ENCODE data around the gene EFHD2.
A peak's percentile ranks its signal among the peaks of the same experiment; 100 is the strongest.
"Not testable (repeated sequence)": the region's sequence is repeated elsewhere in the genome, so short reads cannot be mapped to it uniquely, and the experiment has no call there.

EFHD2 gene

DNA sequence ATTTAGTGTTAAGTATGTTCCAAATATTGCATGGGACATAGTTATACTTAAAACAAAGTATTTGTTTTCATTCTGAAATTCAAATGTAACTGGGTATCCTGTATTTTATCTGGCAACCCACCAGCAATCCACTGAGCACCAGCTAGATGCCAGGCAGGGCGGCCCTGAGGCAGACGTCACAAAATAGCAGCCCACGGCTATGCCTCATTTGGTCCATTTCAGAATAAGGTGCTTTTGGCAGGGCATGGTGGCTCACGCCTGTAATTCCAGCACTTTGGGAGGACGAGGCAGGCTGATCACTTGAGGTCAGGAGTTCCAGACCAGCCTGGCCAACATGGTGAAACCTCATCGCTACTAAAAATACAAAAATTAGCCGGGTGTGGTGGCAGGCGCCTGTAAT is 19.9 kb upstream of the EFHD2 start:
- not testable (repeated sequence) for DNase-seq

DNA sequence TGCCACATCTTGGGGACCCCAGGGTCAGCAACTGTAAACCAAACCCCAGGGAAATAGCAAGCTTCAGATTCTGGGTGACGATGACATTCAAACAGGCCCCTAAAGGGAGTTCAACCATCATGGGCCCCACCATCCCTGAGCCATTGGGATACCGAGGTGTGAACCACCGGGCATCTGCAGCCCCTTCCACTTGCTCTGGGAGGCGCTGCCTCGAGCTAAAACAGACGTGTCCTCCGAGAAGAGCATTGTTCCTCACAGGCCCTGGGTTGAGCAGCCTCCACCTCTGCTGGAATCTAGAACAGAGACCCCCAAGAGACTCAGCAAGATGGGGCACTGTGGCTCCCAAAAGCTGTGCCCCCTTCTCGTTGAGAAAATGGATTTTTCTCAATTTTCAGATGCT is 19.0 kb upstream of the EFHD2 start:
- DNase-seq, result no peak

- no peak for DNase-seq
Observed at GRCh38 chr1:15391366-15391765, 18.3 kb upstream of the EFHD2 start.

- DNase-seq, result no peak
Observed at GRCh38 chr1:15393475-15394257, 16.0 kb upstream of the EFHD2 start.

DNA sequence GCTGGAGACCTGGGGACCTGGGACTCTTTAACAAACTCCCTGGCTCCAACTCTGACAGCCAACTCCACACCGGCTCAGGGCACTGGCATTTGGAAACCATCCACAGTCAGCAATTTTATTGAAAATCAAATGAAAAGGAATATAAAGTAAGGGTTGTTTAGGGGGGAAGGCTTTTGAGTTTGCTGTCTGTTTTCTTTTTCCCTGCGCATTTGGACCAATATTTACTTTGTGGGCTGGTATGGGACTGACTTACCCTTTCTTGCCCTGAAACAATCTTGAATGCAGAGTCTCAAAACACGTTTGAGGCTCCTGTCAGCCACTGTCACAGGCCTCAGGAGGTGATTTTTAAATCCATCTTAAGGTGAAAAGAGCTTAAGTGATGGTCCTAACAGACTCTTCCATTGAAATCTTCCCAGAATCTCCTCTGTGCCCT is 15.4 kb upstream of the EFHD2 start:
- DNase-seq, result no peak

GRCh38 chr1:15397236-15397635 is 12.5 kb upstream of the EFHD2 start:
- DNase-seq, result no peak

DNA sequence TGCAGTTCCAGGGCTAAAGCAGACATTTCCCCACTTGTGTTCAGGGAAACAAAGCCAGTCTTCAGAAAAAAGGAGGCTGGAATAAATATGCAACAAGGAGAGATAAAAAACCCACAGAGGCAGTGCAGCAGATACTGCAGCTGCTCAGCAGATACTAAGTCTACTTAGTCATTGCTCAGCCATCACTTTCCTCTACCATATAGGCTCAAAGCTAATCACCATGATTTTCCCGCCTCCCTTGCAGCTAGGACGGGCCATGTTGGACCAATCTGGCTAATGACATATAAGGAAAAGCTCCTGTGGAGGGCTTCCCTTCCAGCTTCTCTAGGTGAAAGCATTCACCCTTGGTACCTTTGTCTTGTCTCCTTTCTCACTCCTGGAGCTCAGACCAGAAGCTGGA is 10.0 kb upstream of the EFHD2 start:
- DNase-seq, result no peak

DNA sequence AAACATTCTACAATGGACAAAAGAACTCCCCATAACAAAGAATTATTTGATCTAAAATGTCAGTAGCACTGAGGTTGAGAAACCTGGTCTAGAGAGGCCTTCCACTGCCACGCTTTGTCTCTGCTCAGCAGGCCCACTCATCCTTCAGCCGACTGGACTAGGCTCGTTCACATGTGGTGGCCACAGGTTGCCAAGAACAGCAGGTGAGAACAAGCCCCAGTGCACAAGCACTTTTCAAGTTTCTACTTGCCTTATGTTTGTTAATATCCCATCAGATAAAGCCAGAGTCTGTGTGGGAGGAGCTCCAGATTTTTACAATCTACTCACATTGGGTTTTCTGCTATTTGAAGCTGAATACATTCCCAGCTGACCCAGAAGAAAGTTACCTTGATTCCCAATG is 9.1 kb upstream of the EFHD2 start:
- peak; percentile 6 for DNase-seq

DNA sequence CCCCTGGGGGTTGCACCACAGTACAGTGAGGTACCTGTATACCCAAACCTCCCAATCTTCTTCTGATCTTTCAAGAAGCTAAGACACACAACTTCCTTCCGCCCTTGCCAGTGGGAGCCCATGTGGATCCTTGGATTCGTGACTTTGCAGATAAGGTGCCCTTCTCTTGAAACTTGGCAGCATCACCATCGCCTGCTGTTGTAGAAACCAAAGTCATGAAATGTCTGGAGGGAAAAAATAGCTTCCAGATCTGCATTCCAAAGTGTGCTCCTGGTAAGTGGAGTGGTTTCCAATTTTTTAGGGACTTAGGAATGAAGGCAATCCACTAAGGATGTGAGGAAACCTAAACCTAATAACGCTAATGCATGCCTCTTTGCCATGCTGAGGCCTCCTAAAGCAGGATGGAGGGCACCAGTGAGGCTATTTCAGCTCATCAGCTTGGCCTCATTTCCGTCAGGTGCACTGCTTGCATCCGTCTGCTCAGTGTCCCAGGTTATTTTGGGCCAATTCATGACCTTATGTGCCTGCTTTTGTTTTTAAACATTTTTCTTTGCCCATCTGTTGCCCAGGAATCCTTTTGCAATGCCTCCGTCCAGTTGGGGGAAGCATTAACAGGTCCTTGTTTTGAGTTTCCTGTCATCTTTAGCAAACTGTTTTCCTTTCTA is 8.2 kb upstream of the EFHD2 start:
- no peak for DNase-seq

GRCh38 chr1:15402809-15403450 is 6.8 kb upstream of the EFHD2 start:
- DNase-seq, result no peak

DNA sequence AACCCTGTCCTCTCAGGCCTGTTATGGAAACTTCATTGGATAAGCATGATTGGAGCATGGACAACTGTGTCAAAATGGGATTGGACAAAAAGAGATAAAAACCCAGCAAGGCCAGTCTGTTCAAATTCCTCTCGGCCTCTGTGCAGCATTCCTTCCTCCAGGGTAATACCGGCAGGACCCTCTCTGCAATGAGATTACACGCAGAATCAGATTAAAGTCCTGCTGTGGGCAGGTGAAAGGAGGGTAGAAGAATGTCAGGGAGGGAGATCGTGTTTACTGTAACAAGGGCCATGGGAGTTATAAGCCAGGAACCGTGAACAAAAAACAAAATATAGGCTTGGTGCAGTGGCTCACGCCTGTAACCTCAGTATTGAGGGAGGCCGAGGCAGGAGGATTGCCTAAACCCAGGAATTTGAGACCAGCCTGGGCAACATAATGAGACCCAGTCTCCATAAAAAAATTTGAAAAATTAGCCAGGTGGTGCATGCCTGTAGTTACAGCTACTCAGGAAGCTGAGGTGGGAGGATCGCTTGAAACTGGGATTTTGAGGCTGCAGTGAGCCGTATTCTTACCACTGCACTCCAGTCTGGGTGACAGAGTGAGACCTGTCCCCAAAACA is 5.6 kb upstream of the EFHD2 start:
- no peak for DNase-seq

GRCh38 chr1:15405106-15405850 is 4.4 kb upstream of the EFHD2 start:
- DNase-seq, result no peak

GRCh38 chr1:15406614-15407559 is 2.8 kb upstream of the EFHD2 start:
- DNase-seq, result no peak

DNA sequence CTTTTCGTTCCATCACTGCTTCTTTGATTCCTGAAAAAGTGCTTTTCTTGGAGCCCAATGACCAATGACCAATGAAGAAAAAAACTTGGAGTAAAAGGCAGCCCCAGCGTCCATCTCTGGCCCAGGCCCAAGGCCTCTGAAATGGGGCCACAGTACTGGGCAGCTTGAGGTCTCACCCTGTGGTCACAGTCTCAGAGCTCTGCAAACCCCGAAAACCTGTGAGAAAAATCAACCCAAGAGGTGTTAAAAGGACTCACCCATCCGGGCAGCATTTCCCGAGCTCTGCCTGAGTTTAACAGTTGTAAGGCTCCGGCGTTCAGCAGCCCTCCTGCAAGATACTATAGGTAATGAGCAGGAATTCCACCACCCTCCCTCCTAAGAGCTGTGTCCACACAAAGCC is 2.1 kb upstream of the EFHD2 start:
- no peak for DNase-seq

DNA sequence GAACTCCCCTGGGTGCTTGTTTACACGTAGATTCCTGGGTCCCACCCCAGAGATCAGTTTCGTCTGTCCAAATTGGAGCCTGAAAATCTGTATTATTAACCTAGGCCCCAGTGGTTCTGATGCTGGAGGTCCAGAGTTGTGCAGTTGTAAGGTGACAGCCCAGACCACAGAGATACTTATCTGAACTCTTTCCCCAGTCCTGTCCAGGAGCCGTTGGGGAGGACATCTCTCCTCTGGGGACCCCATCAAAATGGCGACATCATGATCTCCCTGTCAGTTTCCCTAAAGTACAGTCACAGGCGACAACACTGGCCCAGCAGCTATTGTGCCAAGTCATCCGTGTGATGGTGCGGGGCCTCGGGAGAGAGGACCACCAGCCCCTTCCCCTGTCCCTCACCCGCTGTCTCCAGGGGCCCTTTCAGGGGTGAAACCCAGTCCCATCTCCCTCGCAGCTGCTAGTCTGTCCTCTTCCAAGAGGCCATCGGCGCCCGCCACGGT is 749 bp upstream of the EFHD2 start:
- no peak for DNase-seq

DNA sequence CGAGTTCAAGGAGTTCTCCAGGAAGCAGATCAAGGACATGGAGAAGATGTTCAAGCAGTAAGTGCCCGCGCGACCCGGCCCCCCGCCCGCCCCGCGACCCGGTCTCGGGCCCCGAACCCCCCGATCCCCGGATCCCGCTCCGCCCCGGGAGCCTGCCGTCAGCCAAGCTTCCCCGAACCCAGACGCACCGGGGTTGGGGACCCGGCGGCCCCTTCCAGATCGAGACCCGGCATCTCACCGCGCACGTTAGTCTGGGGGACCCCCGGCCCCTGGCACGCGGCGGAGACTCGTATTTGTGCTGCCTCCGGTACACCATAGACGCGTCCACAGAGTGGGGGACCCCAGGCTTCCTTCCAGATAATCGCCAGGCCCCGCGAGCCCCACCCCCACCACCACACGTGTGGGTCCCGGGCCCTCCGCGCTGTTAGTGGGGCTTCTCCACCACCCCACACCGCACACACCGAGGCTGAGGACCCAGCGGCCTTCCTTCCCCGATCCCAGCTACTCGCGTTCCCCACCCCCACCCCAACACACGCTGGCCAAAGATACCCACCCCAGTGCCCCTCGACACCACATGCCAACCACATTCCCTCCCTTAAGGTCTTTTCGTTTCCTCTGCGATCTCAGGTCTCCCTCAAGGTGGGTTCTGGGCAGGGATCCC is 665 bp downstream of the EFHD2 start:
- no peak for DNase-seq

GRCh38 chr1:15410884-15411245 is 1.2 kb downstream of the EFHD2 start:
- no peak for DNase-seq

DNA sequence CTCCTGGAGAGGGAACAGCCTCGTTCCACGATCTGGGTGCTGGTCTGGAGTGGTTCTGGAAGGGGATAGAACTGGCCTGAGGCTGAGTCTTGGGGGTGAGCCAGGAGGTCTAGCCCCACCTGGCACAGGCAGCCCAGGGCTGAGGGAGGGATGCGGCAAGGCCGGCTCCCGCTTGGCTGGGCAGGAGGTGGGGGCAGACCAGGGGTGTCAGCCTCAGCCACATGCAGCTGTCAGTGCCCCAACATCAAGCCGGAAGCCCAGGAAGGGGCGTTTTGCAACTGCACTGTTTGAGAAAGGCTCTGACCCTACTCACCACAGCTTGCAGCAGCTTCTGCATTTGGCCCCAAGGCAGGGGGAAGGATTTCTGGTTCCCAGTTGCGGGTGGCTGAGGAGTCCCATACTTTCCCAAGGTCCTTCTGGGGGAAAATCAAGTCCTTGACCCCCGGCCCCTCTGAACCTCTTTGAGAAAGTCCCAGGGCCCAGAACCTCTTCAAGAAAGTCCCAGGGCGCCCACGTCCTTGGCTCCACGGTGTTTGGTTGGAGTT is 2.0 kb downstream of the EFHD2 start:
- DNase-seq, result no peak

- DNase-seq, result no peak
Observed at GRCh38 chr1:15412175-15412800, 2.6 kb downstream of the EFHD2 start.

- DNase-seq, result no peak
Observed at GRCh38 chr1:15412843-15413242, 3.2 kb downstream of the EFHD2 start.
